Endothelial cell (in vitro differentiated cells): ENCODE data around the gene PODNL1. TPM values are rescaled to one million over a fixed set of nuclear protein-coding genes. Genes with fewer than 3 reads are reported as not detected.

Experiments used
- DNase-seq: peaks from one replicate; pipeline ENCODE4 v3.0.0; 2021; ENCODE audit warnings: low spot score
- H3K27ac Mint-ChIP-seq: one replicate; pipeline ENCODE4 v1.8.0; 2021; ENCODE audit warnings: mixed read lengths, inconsistent platforms; ENCODE audit not compliant: unreplicated experiment
- H3K27me3 Mint-ChIP-seq: one replicate; pipeline ENCODE4 v1.8.0; 2021; ENCODE audit warnings: mild to moderate bottlenecking, moderate library complexity, mixed read lengths, inconsistent platforms; ENCODE audit not compliant: unreplicated experiment
- H3K36me3 Mint-ChIP-seq: one replicate; pipeline ENCODE4 v1.8.0; 2021; ENCODE audit warnings: mild to moderate bottlenecking, low read depth, mixed read lengths, inconsistent platforms; ENCODE audit not compliant: unreplicated experiment
- H3K4me1 Mint-ChIP-seq: one replicate; pipeline ENCODE4 v1.8.0; 2021; ENCODE audit warnings: mild to moderate bottlenecking, mixed read lengths, inconsistent platforms; ENCODE audit not compliant: unreplicated experiment
- H3K4me3 Mint-ChIP-seq: one replicate; pipeline ENCODE4 v1.8.0; 2021; ENCODE audit warnings: mild to moderate bottlenecking, mixed read lengths, inconsistent platforms; ENCODE audit not compliant: unreplicated experiment
- H3K9me3 Mint-ChIP-seq: one replicate; pipeline ENCODE4 v1.8.0; 2021; ENCODE audit warnings: mixed read lengths, inconsistent platforms; ENCODE audit not compliant: unreplicated experiment
- CTCF ChIP-seq: fragments of 200-600 bp; sonication (generic); IDR thresholded peaks from one replicate; pipeline ENCODE4 v1.5.0; 2021; ENCODE audit warnings: antibody characterized with exemption; ENCODE audit not compliant: unreplicated experiment
- total RNA-seq: library from RNA; stranded (reverse); fragmentation: NEBNext Ultra II Directional; extraction: Animal tissue kit (Norgen Biotek cat#: 25700); gene quantifications from one replicate; pipeline ENCODE4 v1.2.1, GENCODE V29; 2021; ENCODE audit not compliant: unreplicated experiment

PODNL1 gene
- total RNA-seq, 1 donor from 2014 or later = not detected

- Mint-ChIP-seq H3K27ac (no peak overlapping the region), H3K27me3 (peaks cover 6% of the 10 kb centered on the region), H3K4me3 (no peak overlapping the region), H3K36me3 (no peaks in the 10 kb centered on the region), H3K4me1 (peaks cover 6% of the 10 kb centered on the region), H3K9me3 (no peaks in the 10 kb centered on the region)
- TF ChIP-seq CTCF = no peak
- DNase-seq = no peak
Observed at GRCh38 chr19:13882836-13883235, 55.4 kb downstream of the PODNL1 start.

DNA sequence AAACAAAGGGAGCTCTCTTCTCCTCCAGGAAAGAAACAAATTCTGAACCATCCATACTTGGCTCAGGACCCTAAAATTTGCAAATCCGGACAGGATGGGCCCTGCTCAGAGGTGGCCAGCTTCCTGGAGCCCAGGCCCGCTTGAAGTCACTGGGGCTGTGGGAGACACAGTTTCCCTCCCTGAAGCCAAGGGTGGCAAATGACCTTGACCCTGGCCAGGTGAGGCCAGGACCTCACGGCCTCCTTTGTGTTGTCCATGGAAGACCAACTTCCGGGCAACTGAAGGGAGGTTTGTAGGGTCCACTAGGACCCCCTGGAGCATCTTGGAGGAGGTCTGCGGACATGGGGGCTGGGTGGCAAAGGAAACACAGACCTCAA, 55.8 kb downstream of the PODNL1 start:
- Mint-ChIP-seq H3K4me1 (peaks cover 6% of the 10 kb centered on the region), H3K9me3 (no peaks in the 10 kb centered on the region), H3K27ac (no peak overlapping the region), H3K4me3 (no peak overlapping the region), H3K36me3 (no peaks in the 10 kb centered on the region), H3K27me3 (peaks cover 6% of the 10 kb centered on the region)
- TF ChIP-seq CTCF = no peak
- no peak for DNase-seq

GRCh38 chr19:13881692-13882418, 56.4 kb downstream of the PODNL1 start:
- peaks cover 6% of the 10 kb centered on the region for H3K4me1 Mint-ChIP-seq
- H3K36me3 Mint-ChIP-seq = no peaks in the 10 kb centered on the region
- DNase-seq = no peak
- H3K27ac Mint-ChIP-seq = no peak overlapping the region
- H3K27me3 Mint-ChIP-seq = peaks cover 6% of the 10 kb centered on the region
- TF ChIP-seq CTCF = no peak
- no peaks in the 10 kb centered on the region for H3K9me3 Mint-ChIP-seq
- no peak overlapping the region for H3K4me3 Mint-ChIP-seq

GRCh38 chr19:13881251-13881691, 56.9 kb downstream of the PODNL1 start:
- no peak overlapping the region for H3K4me3 Mint-ChIP-seq

More at GRCh38 chr19:13881251-13881691, 56.9 kb downstream of the PODNL1 start:
- TF ChIP-seq CTCF = no peak
- H3K27ac Mint-ChIP-seq = no peak overlapping the region
- H3K36me3 Mint-ChIP-seq = no peaks in the 10 kb centered on the region
- peaks cover 6% of the 10 kb centered on the region for H3K27me3 Mint-ChIP-seq
- H3K9me3 Mint-ChIP-seq = no peaks in the 10 kb centered on the region
- DNase-seq = no peak
- peaks cover 6% of the 10 kb centered on the region for H3K4me1 Mint-ChIP-seq

Other genes starting within 250 kb of the PODNL1 start
- gene MRI1, start 173.9 kb downstream of the PODNL1 start, total RNA-seq = 165 TPM
- gene C19orf53, start 164.0 kb downstream of the PODNL1 start, total RNA-seq = 98.4 TPM
- 43.7 TPM for gene ZSWIM4, start 143.0 kb downstream of the PODNL1 start, total RNA-seq
- gene NANOS3, start 61.3 kb downstream of the PODNL1 start, total RNA-seq = 0.69 TPM
- gene BRME1, start 32.3 kb downstream of the PODNL1 start, total RNA-seq = 3.4 TPM
- 17.1 TPM for gene CC2D1A, start 32.2 kb downstream of the PODNL1 start, total RNA-seq
- gene DCAF15, start 14.1 kb upstream of the PODNL1 start, total RNA-seq = 53.0 TPM
- gene RFX1, start 67.9 kb upstream of the PODNL1 start, total RNA-seq = 16.2 TPM
- not detected for gene RLN3, start 89.7 kb upstream of the PODNL1 start, total RNA-seq
- 6.3 TPM for gene IL27RA, start 93.3 kb upstream of the PODNL1 start, total RNA-seq
- 0.90 TPM for gene PALM3, start 123.7 kb upstream of the PODNL1 start, total RNA-seq
- not detected for gene MISP3, start 134.4 kb upstream of the PODNL1 start, total RNA-seq
- not detected for gene C19orf67, start 147.4 kb upstream of the PODNL1 start, total RNA-seq
- 29.5 TPM for gene SAMD1, start 152.3 kb upstream of the PODNL1 start, total RNA-seq
- 122 TPM for gene PRKACA, start 179.3 kb upstream of the PODNL1 start, total RNA-seq
- 7.1 TPM for gene ASF1B, start 198.2 kb upstream of the PODNL1 start, total RNA-seq